ENCODE results near the gene ASXL2.
"Not testable (repeated sequence)": the region's sequence is repeated elsewhere in the genome, so short reads cannot be mapped to it uniquely, and the experiment has no call there.

The ASXL2 gene

GRCh38 chr2:25894135-25894830 lies 16.0 kb upstream of the ASXL2 start:
- in situ Hi-C loops (cut with HindIII; ENCODE audit: low sequenced_read_pairs) = no loop called here

GRCh38 chr2:25891672-25892071 lies 13.4 kb upstream of the ASXL2 start:
- in situ Hi-C loops (cut with HindIII; ENCODE audit: low sequenced_read_pairs) = no loop called here

- in situ Hi-C loops (cut with HindIII; ENCODE audit: low sequenced_read_pairs) = no loop called here
Observed at GRCh38 chr2:25887624-25888242, 9.4 kb upstream of the ASXL2 start.

- in situ Hi-C loops (cut with HindIII; ENCODE audit: low sequenced_read_pairs) = no loop called here
Observed at GRCh38 chr2:25885933-25886332, 7.6 kb upstream of the ASXL2 start.

- in situ Hi-C loops (cut with HindIII; ENCODE audit: low sequenced_read_pairs) = no loop called here
Observed at GRCh38 chr2:25881764-25882163, 3.5 kb upstream of the ASXL2 start.

- in situ Hi-C loops (cut with HindIII; ENCODE audit: low sequenced_read_pairs) = no loop called here
Observed at GRCh38 chr2:25879133-25879730, 945 bp upstream of the ASXL2 start.

GRCh38 chr2:25877431-25878360 lies 591 bp downstream of the ASXL2 start:
- in situ Hi-C loops (cut with HindIII; ENCODE audit: low sequenced_read_pairs) = no loop called here

GRCh38 chr2:25872134-25872533 lies 6.2 kb downstream of the ASXL2 start:
- in situ Hi-C loops (cut with HindIII; ENCODE audit: low sequenced_read_pairs) = no loop called here

- in situ Hi-C loops (cut with HindIII; ENCODE audit: low sequenced_read_pairs) = no loop called here
Observed at GRCh38 chr2:25867396-25868003, 10.8 kb downstream of the ASXL2 start.

- in situ Hi-C loops (cut with HindIII; ENCODE audit: low sequenced_read_pairs) = no loop called here
Observed at GRCh38 chr2:25856377-25856776, 21.9 kb downstream of the ASXL2 start.

GRCh38 chr2:25855065-25855464 lies 23.2 kb downstream of the ASXL2 start:
- in situ Hi-C loops (cut with HindIII; ENCODE audit: low sequenced_read_pairs) = no loop called here

GRCh38 chr2:25854613-25855012 lies 23.7 kb downstream of the ASXL2 start:
- in situ Hi-C loops (cut with HindIII; ENCODE audit: low sequenced_read_pairs) = no loop called here

- in situ Hi-C loops (cut with HindIII; ENCODE audit: low sequenced_read_pairs) = no loop called here
Observed at GRCh38 chr2:25853038-25853638, 25.1 kb downstream of the ASXL2 start.

GRCh38 chr2:25851740-25852503 lies 26.4 kb downstream of the ASXL2 start:
- in situ Hi-C loops (cut with HindIII; ENCODE audit: low sequenced_read_pairs) = no loop called here

- in situ Hi-C loops (cut with HindIII; ENCODE audit: low sequenced_read_pairs) = not testable (repeated sequence)
Observed at GRCh38 chr2:25850400-25850799, 27.9 kb downstream of the ASXL2 start.

GRCh38 chr2:25849350-25849749 lies 28.9 kb downstream of the ASXL2 start:
- in situ Hi-C loops (cut with HindIII; ENCODE audit: low sequenced_read_pairs) = not testable (repeated sequence)

- in situ Hi-C loops (cut with HindIII; ENCODE audit: low sequenced_read_pairs) = no loop called here
Observed at GRCh38 chr2:25845843-25846505, 32.3 kb downstream of the ASXL2 start.

- in situ Hi-C loops (cut with HindIII; ENCODE audit: low sequenced_read_pairs) = no loop called here
Observed at GRCh38 chr2:25844089-25844488, 34.2 kb downstream of the ASXL2 start.

GRCh38 chr2:25842155-25842554 lies 36.1 kb downstream of the ASXL2 start:
- in situ Hi-C loops (cut with HindIII; ENCODE audit: low sequenced_read_pairs) = no loop called here

Measured in DLD1 (cell line).